Caco-2 (cell line): ENCODE measurements around the gene MTERF2. TPM values are rescaled to one million over a fixed set of nuclear protein-coding genes. Genes with fewer than 3 reads are reported as not detected.
A peak's percentile ranks its signal among the peaks of the same experiment; 100 is the strongest.

Experiments used
- BruUV-seq: library from RNA; stranded (reverse); fragments of 400-500 nt; replicated peaks from 2 replicates; lab custom pipeline; 2021; lab: Mats Ljungman, UMichigan
- CTCF ChIA-PET: fragments of 300-600 bp; sonication (Branson Sonifier 250); formaldehyde crosslinking; loops from one replicate; lab custom pipeline; 2022; ENCODE audit warnings: antibody characterized with exemption; lab: Charles Lee
- POLR2A ChIA-PET: fragments of 300-600 bp; sonication (Branson Sonifier 250); formaldehyde crosslinking; loops from one replicate; lab custom pipeline; 2022; ENCODE audit warnings: antibody characterized with exemption; lab: Charles Lee
- DNase-seq, 2 experiments: peaks; one replicate each; pipeline versions ENCODE4 v3.0.0 to v3.0.0-alpha.2; 2020 to 2022
- H3K27me3 ChIP-seq: replicated peaks from 2 replicates; pipeline ENCODE4 v1.6.0; 2011; ENCODE audit warnings: low read length; ENCODE audit not compliant: control insufficient read depth, insufficient read depth
- H3K36me3 ChIP-seq: 2 replicates; pipeline ENCODE4 v1.5.1; 2011; ENCODE audit warnings: low read length; ENCODE audit not compliant: control insufficient read depth, insufficient read depth
- H3K4me1 ChIP-seq: fragments of 250-450 bp; sonication (Bioruptor Pico); 2 replicates; pipeline ENCODE4 v1.5.1; 2020; ENCODE audit warnings: mild to moderate bottlenecking
- H3K4me3 ChIP-seq: 2 replicates; pipeline ENCODE4 v1.5.1; 2011; ENCODE audit warnings: low read depth, mild to moderate bottlenecking, control low read depth, low read length
- H3K9me3 ChIP-seq: fragments of 250-450 bp; sonication (Bioruptor Pico); 2 replicates; pipeline ENCODE4 v1.5.1; 2020; ENCODE audit warnings: mild to moderate bottlenecking, moderate library complexity
- H3K27ac Mint-ChIP-seq: one replicate; pipeline ENCODE4 v1.8.0; 2022; ENCODE audit warnings: mixed read lengths; ENCODE audit not compliant: unreplicated experiment
- H3K27me3 Mint-ChIP-seq: one replicate; pipeline ENCODE4 v1.8.0; 2022; ENCODE audit warnings: mixed read lengths; ENCODE audit not compliant: insufficient read depth, unreplicated experiment
- H3K36me3 Mint-ChIP-seq: one replicate; pipeline ENCODE4 v1.8.0; 2022; ENCODE audit warnings: mild to moderate bottlenecking, mixed read lengths; ENCODE audit not compliant: insufficient read depth, unreplicated experiment
- H3K4me1 Mint-ChIP-seq: one replicate; pipeline ENCODE4 v1.8.0; 2022; ENCODE audit warnings: low read depth, mixed read lengths; ENCODE audit not compliant: unreplicated experiment
- H3K4me3 Mint-ChIP-seq: one replicate; pipeline ENCODE4 v1.8.0; 2022; ENCODE audit warnings: mild to moderate bottlenecking, moderate library complexity, mixed read lengths; ENCODE audit not compliant: unreplicated experiment
- H3K9me3 Mint-ChIP-seq: one replicate; pipeline ENCODE4 v1.8.0; 2022; ENCODE audit warnings: mixed read lengths; ENCODE audit not compliant: unreplicated experiment
- CTCF ChIP-seq, 2 experiments: fragments of 200-600 bp in 1 of 2; IDR thresholded peaks; 1 replicate in 1 of 2; 2 replicates in 1 of 2; pipeline versions ENCODE4 v1.5.1 to v1.8.0; 2011 to 2022; ENCODE audit warnings: antibody characterized with exemption in 1 of 2, control low read depth in 1 of 2, inconsistent platforms in 1 of 2, low read depth in 1 of 2, low read length in 1 of 2, mild to moderate bottlenecking in 1 of 2, moderate library complexity in 1 of 2; ENCODE audit not compliant: insufficient read depth in 1 of 2, severe bottlenecking in 1 of 2, unreplicated experiment in 1 of 2
- intact Hi-C: fragments of 100-400 bp; cut with micrococcal nuclease; formaldehyde crosslinking; loops from one replicate; pipeline ENCODE4 v1.10.0; 2022; ENCODE audit not compliant: unreplicated experiment
- total RNA-seq: library from RNA; stranded (reverse); gene quantifications from 2 replicates; pipeline ENCODE4 v1.2.3, GENCODE V29; 2022

The MTERF2 gene
- total RNA-seq, 1 experiment from 2014 or later: 9.8 TPM

GRCh38 chr12:106942775-106943174 is 44.2 kb downstream of the MTERF2 start:
- ChIA-PET CTCF (interaction anchor here (1.6 kb wide), 1 partner anchor 13 kb away, joined by 7 read pairs; the partner anchor contains the start of gene TMEM263), POLR2A (no interaction called here)
- H3K4me3 ChIP-seq: no peak overlapping the region
- H3K4me1 ChIP-seq: peaks cover 5% of the 10 kb centered on the region; the same call in 1 of the 2 replicates
- no peaks in the 10 kb centered on the region for H3K36me3 ChIP-seq
- intact Hi-C loops: no loop called here
- Mint-ChIP-seq H3K4me1 (peaks cover 9% of the 10 kb centered on the region), H3K9me3 (peaks cover 11% of the 10 kb centered on the region), H3K36me3 (no peaks in the 10 kb centered on the region), H3K4me3 (no peak overlapping the region), H3K27ac (no peak overlapping the region), H3K27me3 (no peaks in the 10 kb centered on the region)
- H3K9me3 ChIP-seq: peaks cover 24% of the 10 kb centered on the region
- no peak for TF ChIP-seq CTCF (IDR thresholded peaks at IDR 0.05; ENCODE audit: insufficient read depth in 1 of 2, low read depth in 1 of 2, low read length in 1 of 2, severe bottlenecking in 1 of 2, unreplicated experiment in 1 of 2)
- no peaks in the 10 kb centered on the region for H3K27me3 ChIP-seq
- BruUV-seq: no TSS peak
- DNase-seq: no peak

- no TSS peak for BruUV-seq
- peak in 1 of 2 experiments; percentile 24 for DNase-seq
- Mint-ChIP-seq H3K27me3 (no peaks in the 10 kb centered on the region), H3K36me3 (no peaks in the 10 kb centered on the region), H3K4me1 (peaks cover 9% of the 10 kb centered on the region), H3K4me3 (no peak overlapping the region), H3K9me3 (peaks cover 9% of the 10 kb centered on the region), H3K27ac (no peak overlapping the region)
- H3K27me3 ChIP-seq: no peaks in the 10 kb centered on the region
- peaks cover 5% of the 10 kb centered on the region; the same call in 1 of the 2 replicates for H3K4me1 ChIP-seq
- ChIA-PET POLR2A (interaction anchor here (1.3 kb wide), 1 partner anchor 14 kb away, joined by 12 read pairs; the partner anchor contains the start of gene TMEM263), CTCF (interaction anchor here (0.5 to 1.6 kb wide), 2 partner anchors 10 to 14 kb away, joined by 3 to 7 read pairs; partner anchors contain the start of gene TMEM263)
- no peak for TF ChIP-seq CTCF (IDR thresholded peaks at IDR 0.05; ENCODE audit: insufficient read depth in 1 of 2, low read depth in 1 of 2, low read length in 1 of 2, severe bottlenecking in 1 of 2, unreplicated experiment in 1 of 2)
- no peak overlapping the region for H3K4me3 ChIP-seq
- H3K9me3 ChIP-seq: peaks cover 24% of the 10 kb centered on the region
- H3K36me3 ChIP-seq: no peaks in the 10 kb centered on the region
- intact Hi-C loops: no loop called here
Measured at GRCh38 chr12:106941481-106942156, 45.3 kb downstream of the MTERF2 start.

GRCh38 chr12:106934277-106934676 is 52.7 kb downstream of the MTERF2 start:
- ChIA-PET POLR2A (no interaction called here), CTCF (no interaction called here)
- TF ChIP-seq CTCF (IDR thresholded peaks at IDR 0.05; ENCODE audit: insufficient read depth in 1 of 2, low read depth in 1 of 2, low read length in 1 of 2, severe bottlenecking in 1 of 2, unreplicated experiment in 1 of 2): no peak
- intact Hi-C loops: no loop called here
- Histone ChIP-seq H3K27me3 (no peaks in the 10 kb centered on the region), H3K4me3 (no peak overlapping the region), H3K36me3 (no peaks in the 10 kb centered on the region), H3K4me1 (no peaks in the 10 kb centered on the region), H3K9me3 (no peaks in the 10 kb centered on the region)
- BruUV-seq: no TSS peak
- peaks cover 7% of the 10 kb centered on the region for H3K27me3 Mint-ChIP-seq
- no peak overlapping the region for H3K4me3 Mint-ChIP-seq
- H3K27ac Mint-ChIP-seq: no peak overlapping the region
- H3K36me3 Mint-ChIP-seq: no peaks in the 10 kb centered on the region
- H3K9me3 Mint-ChIP-seq: peaks cover 7% of the 10 kb centered on the region
- no peaks in the 10 kb centered on the region for H3K4me1 Mint-ChIP-seq
- DNase-seq: no peak

Other genes with a start within 250 kb of the MTERF2 start
- gene RIC8B, start 212.5 kb downstream of the MTERF2 start, total RNA-seq: 7.8 and 7.9 TPM in 2 replicates
- 31.6 and 32.7 TPM in 2 replicates for gene TMEM263, start 31.2 kb downstream of the MTERF2 start, total RNA-seq
- gene CRY1, start 106.4 kb upstream of the MTERF2 start, total RNA-seq: 19.4 and 22.2 TPM in 2 replicates